CD4-positive, alpha-beta T cell treated with Interleukin-4 for 1 hour (primary cell): Measurements from ENCODE around the gene RPS16.

Source experiments
- DNase-seq, 2 donors: peaks; one replicate each; pipeline ENCODE4 v3.0.0-alpha.2; 2020 to 2022

The RPS16 gene

GRCh38 chr19:39405958-39406655 is 29.6 kb downstream of the RPS16 start:
- DNase-seq = peak; percentile 95 to 96

- DNase-seq = peak; percentile 60 to 63
Observed at GRCh38 chr19:39405261-39405957, 30.3 kb downstream of the RPS16 start.

- DNase-seq = peak; percentile 99
Observed at GRCh38 chr19:39403331-39404312, 32.1 kb downstream of the RPS16 start.

- DNase-seq = peak; percentile 94 to 95
Observed at GRCh38 chr19:39402346-39403300, 33.1 kb downstream of the RPS16 start.

GRCh38 chr19:39401549-39402345 is 34.0 kb downstream of the RPS16 start:
- peak; percentile 94 for DNase-seq

- no peak for DNase-seq
Observed at GRCh38 chr19:39401070-39401548, 34.6 kb downstream of the RPS16 start.

GRCh38 chr19:39400061-39400460 is 35.7 kb downstream of the RPS16 start:
- DNase-seq = no peak

GRCh38 chr19:39399668-39400050 is 36.1 kb downstream of the RPS16 start:
- no peak for DNase-seq

- DNase-seq = peak; percentile 73 to 91
Observed at GRCh38 chr19:39398297-39398864, 37.4 kb downstream of the RPS16 start.

- peak; percentile 94 for DNase-seq
Observed at GRCh38 chr19:39397360-39398296, 38.1 kb downstream of the RPS16 start.

GRCh38 chr19:39390751-39391437 is 44.9 kb downstream of the RPS16 start, which contains the start of the genes MED29 and PAF1:
Gene MED29 (plus strand): TSS chr19:39391378. CDS start chr19:39391423, 45 bp downstream.
Gene PAF1 (minus strand): TSS chr19:39391106. CDS start chr19:39390864, 242 bp downstream.
- peak; percentile 100 for DNase-seq

- DNase-seq = peak; percentile 91
Observed at GRCh38 chr19:39390451-39390750, 45.3 kb downstream of the RPS16 start.

- DNase-seq = no peak
Observed at GRCh38 chr19:39389631-39390414, 45.9 kb downstream of the RPS16 start.

GRCh38 chr19:39388657-39389056 is 47.1 kb downstream of the RPS16 start:
- DNase-seq = no peak

- no peak for DNase-seq
Observed at GRCh38 chr19:39386557-39386956, 49.2 kb downstream of the RPS16 start.

GRCh38 chr19:39385629-39386411 is 49.9 kb downstream of the RPS16 start:
- no peak for DNase-seq
